GM12801 (cell line): Measurements from ENCODE around the gene TMEM45A.

Source experiments
- TF ChIP-seq, protein P1 (sequence below): IDR thresholded peaks from one replicate; pipeline ENCODE4 v1.5.1; 2011; ENCODE audit warnings: control low read depth; ENCODE audit not compliant: insufficient read length; ENCODE audit errors: extremely low read depth

TMEM45A gene

DNA sequence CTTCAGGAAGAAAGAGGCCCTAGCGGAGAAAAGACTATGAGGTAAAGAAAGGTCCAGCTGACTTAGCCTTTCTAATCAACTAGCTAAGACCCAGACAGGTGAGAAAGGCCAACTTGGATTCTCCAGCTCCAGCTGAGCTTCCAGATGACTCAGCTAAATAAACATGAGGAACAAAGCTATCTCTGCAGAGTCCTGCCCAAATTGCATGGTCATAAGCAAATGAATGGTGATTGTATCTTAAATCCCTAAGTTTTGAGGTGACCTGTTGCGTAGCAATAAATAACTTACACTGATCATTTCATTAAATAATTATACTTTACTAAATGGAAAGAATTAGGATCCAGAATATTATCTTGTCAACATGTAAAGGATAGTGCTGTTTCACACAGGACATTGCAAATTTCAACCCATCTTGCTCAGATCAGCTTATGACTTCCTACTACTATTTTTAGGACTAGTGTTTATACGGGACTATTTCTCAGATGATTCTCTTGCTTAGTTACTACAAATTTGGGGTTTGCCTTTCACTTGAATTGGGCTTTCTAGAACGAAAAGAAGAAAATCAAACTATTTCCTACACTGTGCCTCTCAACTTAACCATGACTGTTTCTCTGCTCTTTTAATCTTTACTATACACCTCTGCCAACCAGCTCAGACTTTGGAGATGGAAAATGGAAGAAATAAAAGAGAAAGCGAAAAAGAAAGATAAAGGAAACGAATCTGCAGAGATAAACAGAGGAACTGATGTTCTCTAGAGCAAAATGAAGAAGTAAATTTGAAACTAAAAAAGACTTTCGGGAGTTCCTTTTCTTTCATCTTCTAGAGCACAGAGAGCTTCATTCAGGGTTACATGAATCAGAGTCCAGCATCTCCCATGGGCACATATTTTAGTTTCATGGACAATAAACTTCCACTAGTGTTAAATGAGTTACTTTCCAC, 110.4 kb downstream of the TMEM45A start:
- TF ChIP-seq, protein P1, sequence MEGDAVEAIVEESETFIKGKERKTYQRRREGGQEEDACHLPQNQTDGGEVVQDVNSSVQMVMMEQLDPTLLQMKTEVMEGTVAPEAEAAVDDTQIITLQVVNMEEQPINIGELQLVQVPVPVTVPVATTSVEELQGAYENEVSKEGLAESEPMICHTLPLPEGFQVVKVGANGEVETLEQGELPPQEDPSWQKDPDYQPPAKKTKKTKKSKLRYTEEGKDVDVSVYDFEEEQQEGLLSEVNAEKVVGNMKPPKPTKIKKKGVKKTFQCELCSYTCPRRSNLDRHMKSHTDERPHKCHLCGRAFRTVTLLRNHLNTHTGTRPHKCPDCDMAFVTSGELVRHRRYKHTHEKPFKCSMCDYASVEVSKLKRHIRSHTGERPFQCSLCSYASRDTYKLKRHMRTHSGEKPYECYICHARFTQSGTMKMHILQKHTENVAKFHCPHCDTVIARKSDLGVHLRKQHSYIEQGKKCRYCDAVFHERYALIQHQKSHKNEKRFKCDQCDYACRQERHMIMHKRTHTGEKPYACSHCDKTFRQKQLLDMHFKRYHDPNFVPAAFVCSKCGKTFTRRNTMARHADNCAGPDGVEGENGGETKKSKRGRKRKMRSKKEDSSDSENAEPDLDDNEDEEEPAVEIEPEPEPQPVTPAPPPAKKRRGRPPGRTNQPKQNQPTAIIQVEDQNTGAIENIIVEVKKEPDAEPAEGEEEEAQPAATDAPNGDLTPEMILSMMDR, result no peak

DNA sequence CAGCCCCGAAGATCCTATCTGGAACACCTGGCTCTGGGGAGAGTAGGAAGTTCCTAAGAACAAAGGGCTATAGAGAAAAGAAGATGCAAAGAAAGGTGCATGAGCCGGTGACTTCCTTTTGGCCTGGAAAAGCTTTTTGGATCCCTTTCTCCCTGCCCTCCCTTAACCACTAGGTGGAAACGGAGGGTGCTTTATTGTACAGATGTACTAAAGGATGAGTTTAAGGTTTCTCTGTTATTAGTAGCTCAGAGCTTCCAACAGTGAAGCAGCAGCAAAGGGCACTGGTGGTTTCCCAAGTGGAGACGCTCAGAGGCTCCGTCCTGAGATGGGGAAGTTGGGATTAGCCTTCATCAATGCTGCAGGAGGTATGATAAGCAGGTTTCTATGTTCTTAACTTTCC, 111.0 kb downstream of the TMEM45A start:
- TF ChIP-seq, protein P1, result no peak

DNA sequence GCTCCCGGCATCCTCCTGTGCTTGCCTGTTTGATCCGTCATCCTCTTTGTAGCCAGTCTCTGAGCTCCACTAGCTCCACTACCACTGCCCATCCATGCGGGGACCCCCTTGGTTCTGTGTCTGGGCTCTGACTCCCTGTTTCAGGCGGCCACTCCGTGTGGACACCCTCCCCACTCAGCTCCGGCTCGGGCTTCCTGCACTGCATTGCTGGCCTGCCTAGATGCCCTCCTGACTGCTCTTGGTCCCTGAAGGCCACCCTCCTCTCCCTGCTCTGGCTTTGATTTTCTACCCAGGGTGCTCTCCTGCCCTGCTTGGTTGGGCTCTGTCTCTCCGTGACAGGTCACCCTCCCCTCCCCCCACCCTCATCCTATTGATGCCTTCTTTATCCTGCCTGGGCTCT, 112.9 kb downstream of the TMEM45A start:
- TF ChIP-seq, protein P1, result no peak

DNA sequence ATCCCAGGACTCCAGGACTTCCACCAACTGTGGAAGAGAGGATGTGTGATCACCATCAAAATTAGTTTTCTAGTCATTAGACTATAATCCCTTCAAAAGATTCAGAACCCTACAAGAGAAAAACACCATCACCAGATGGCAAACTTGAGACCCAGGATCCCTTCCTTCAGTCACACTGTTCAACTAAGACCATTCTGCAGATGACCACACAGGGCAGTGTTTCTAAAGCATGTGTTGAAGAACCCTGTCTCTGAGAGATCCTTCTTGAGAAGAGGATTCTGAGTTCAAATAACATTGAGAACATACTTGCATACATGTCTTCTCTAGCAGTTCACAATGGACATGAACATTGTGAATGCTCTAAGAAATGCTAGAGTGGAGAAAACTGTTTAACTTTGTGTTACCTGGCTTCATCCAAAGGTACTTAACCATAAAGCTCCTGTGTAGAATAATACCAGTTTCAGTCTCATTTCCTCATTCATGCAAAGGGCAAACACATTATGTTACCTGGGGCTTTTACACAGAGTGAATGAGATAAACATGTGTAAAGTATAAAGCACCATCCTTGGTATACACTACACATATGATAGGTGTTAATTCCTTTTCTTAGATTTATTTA, 114.6 kb downstream of the TMEM45A start:
- TF ChIP-seq, protein P1, result no peak

DNA sequence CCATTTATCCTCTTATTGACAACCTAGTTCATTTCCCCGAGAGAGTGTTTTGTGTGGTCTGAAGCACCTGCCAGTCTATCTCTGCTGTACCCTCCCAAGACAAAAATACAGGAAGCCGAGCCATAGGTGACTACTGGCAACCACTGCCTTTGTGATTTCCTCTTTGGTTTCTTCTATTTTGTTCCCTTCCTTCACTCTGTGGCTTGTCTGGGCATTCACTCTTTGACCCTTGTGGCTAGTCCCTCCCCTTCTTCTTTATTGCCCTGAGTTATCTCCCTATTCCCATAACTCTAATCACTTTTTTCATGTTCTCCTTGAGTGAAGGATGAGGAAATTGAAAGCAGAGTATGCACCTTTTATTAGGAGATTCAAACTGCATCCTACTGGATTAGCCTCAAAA, 116.9 kb downstream of the TMEM45A start, which contains the start of gene ADGRG7:
ADGRG7 (plus strand) TSS at position 297 of the 400 bp plus-strand sequence. CDS start 256 bp downstream, outside the sequence.
- TF ChIP-seq, protein P1, result no peak

DNA sequence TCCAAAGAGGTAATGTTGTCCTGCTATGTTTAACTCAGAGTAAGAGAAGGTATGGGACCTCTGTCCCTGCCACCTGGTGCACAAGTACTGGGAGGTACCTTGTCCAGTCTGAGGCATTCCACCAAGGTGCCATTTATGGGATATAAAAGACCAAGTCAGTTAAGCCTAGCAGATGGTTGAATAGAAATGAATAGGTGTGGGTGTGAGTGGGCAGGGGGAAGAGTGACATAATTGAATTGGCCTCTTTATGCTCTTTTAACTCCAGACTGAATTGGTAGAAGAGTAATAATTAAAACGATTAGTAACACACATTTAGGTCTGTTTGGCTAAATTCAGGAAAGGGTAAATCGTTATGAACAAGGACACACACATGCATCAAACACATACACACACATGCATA, 117.5 kb downstream of the TMEM45A start:
- TF ChIP-seq, protein P1, result no peak

DNA sequence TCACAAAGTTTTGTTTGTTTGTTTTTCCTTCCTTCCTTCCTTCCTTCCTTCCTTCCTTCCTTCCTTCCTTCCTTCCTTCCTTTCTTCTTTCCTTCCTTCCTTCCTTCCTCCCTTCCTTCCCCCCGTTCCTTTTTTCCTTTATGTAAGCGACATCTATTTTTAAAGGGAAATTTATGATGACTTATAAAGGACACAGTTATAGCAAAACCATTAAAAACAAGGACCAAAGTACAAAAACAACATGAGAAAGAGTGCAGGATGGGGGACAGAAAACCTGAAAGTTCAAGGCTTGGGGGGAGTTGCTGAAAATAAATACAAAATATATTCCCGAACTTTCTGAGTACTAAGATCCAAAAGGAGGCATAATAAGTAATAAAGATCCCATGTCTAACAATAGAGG, 118.8 kb downstream of the TMEM45A start:
- TF ChIP-seq, protein P1, result no peak
